Measurements from ENCODE around the gene OSMR. TPM values are rescaled to one million over a fixed set of nuclear protein-coding genes. Genes with fewer than 3 reads are reported as not detected.

Gene OSMR
- total RNA-seq, 4 donors from 2014 or later = 3.5 to 25.6 (median 15.3) TPM

DNA sequence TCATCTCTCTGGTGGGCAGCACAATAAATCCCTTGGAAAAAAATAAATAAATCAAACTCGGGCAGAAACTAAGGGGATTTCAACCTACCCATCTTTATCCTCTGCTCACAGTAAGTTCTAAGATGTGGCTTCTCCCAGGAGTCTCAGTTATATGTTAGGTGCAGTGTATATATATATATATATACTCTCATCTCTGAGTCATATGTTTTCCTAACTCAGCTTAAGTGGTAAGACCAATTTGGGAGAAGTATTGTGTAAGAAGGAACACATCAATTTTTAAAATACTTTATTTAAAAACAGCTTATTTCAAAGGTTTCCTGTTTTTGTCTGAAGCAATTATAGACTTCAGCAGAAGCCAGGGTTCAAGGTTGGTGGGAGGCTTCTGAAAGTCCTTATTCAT, 20.3 kb upstream of the OSMR start:
- H3K36me3 ChIP-seq = no peaks in the 10 kb centered on the region
- TF ChIP-seq POLR2A (IDR thresholded peaks at IDR 0.05) = no peak
- TF ChIP-seq, protein P1, sequence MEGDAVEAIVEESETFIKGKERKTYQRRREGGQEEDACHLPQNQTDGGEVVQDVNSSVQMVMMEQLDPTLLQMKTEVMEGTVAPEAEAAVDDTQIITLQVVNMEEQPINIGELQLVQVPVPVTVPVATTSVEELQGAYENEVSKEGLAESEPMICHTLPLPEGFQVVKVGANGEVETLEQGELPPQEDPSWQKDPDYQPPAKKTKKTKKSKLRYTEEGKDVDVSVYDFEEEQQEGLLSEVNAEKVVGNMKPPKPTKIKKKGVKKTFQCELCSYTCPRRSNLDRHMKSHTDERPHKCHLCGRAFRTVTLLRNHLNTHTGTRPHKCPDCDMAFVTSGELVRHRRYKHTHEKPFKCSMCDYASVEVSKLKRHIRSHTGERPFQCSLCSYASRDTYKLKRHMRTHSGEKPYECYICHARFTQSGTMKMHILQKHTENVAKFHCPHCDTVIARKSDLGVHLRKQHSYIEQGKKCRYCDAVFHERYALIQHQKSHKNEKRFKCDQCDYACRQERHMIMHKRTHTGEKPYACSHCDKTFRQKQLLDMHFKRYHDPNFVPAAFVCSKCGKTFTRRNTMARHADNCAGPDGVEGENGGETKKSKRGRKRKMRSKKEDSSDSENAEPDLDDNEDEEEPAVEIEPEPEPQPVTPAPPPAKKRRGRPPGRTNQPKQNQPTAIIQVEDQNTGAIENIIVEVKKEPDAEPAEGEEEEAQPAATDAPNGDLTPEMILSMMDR (IDR thresholded peaks at IDR 0.05) = no peak
- no peaks in the 10 kb centered on the region for H3K27me3 ChIP-seq
- no peak for DNase-seq
- H3K4me1 ChIP-seq = no peaks in the 10 kb centered on the region
- no peak overlapping the region for H3K4me3 ChIP-seq
- no peak overlapping the region for H3K27ac ChIP-seq
- H3K9me3 ChIP-seq = no peaks in the 10 kb centered on the region

DNA sequence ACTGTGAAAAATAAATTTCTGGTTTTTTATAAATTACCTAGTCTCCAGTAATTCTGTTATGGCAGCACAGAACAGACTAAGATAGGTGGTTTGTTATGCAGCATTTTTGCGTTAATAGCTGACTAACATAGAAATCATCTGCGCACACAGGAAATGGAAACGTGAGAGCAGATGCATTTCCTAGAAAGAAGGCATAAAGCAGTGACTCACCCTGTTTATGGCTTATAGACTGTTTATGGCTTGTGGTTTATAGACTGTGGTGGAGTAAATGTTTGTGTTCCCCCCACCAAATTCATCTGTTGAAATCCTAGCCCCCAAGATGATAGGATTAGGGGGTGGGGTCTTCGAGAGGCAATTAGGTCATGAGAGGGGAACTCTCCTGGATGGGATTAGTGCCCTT, 18.3 kb upstream of the OSMR start:
- H3K9me3 ChIP-seq = no peaks in the 10 kb centered on the region
- no peaks in the 10 kb centered on the region for H3K4me1 ChIP-seq
- DNase-seq = no peak
- no peak overlapping the region for H3K27ac ChIP-seq
- no peaks in the 10 kb centered on the region for H3K27me3 ChIP-seq
- no peaks in the 10 kb centered on the region for H3K36me3 ChIP-seq
- no peak for TF ChIP-seq POLR2A (IDR thresholded peaks at IDR 0.05)
- TF ChIP-seq, protein P1 (IDR thresholded peaks at IDR 0.05) = no peak
- H3K4me3 ChIP-seq = no peak overlapping the region

DNA sequence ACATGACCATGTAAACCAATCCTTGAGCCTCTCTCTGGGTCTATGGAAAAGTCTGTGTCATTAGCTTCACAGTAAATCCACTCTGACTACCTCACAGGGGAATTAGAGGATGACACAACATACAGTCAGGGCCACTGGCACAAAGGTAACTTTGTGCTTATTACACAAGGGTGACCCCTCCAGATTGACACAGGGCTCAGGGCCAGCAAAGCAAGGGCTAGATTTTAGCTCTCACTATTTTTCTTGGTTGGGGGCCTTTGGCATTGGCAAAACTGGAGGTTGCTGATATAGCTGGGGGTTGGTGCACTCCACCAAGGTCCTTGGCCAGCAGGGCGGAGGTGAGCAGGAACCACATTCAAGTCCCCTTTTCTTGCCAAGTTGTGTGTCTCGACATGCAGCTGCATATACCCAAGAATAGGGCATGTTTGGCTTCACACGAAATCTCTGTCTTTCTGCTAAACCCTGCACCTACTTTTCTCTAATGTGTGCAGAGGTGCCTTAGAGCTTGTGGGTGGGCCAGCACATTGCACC, 15.2 kb upstream of the OSMR start:
- TF ChIP-seq POLR2A (IDR thresholded peaks at IDR 0.05) = no peak
- TF ChIP-seq, protein P1 (IDR thresholded peaks at IDR 0.05) = no peak
- DNase-seq = no peak
- Histone ChIP-seq H3K36me3 (no peaks in the 10 kb centered on the region), H3K27ac (no peak overlapping the region), H3K4me1 (no peaks in the 10 kb centered on the region), H3K9me3 (no peaks in the 10 kb centered on the region), H3K27me3 (no peaks in the 10 kb centered on the region), H3K4me3 (no peak overlapping the region)

DNA sequence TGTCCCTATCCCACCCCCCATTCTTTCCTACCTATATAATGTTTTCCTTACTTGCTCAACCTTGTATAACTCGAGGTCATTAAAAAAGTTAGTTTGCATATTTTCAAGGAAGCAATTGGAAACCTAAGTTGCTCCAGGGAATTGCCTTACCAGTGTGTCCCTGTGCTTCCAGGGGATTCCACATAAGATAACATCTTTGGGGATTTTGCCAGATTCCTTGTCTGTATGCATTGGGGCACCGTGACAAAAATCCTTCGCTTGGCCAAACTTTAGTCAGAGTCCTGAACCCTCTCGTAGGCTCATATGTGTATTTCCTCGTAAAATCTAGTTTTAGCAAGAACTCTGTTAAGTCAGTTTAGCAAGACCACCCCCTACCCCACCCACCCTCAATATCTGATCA, 14.7 kb upstream of the OSMR start:
- Histone ChIP-seq H3K27me3 (no peaks in the 10 kb centered on the region), H3K36me3 (no peaks in the 10 kb centered on the region), H3K27ac (no peak overlapping the region), H3K4me1 (no peaks in the 10 kb centered on the region), H3K9me3 (no peaks in the 10 kb centered on the region), H3K4me3 (no peak overlapping the region)
- TF ChIP-seq POLR2A (IDR thresholded peaks at IDR 0.05) = no peak
- TF ChIP-seq, protein P1 (IDR thresholded peaks at IDR 0.05) = no peak
- no peak for DNase-seq

DNA sequence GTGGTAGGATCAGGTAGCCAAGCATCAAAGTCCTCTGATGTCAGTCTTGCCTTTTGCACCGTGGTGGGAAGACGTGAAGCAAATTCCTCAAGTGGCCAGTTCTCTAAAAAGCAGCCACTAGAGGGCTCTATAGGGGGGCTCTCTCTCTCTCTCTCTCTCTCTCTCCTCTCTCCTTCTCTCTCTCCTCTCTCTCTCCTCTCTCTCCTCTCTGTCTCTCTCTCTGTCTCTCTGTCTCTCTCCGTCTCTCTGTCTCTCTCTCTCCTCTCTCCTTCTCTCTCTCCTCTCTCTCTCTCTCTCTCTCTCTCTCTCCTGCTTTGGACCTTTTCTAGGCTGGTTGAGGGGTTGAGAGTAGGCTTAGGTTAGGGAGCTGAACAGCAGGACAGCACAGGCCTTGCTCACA, 13.9 kb upstream of the OSMR start:
- Histone ChIP-seq H3K36me3 (no peaks in the 10 kb centered on the region), H3K27me3 (no peaks in the 10 kb centered on the region), H3K4me3 (no peak overlapping the region), H3K4me1 (no peaks in the 10 kb centered on the region), H3K27ac (no peak overlapping the region), H3K9me3 (no peaks in the 10 kb centered on the region)
- TF ChIP-seq POLR2A (IDR thresholded peaks at IDR 0.05) = no peak
- TF ChIP-seq, protein P1 (IDR thresholded peaks at IDR 0.05) = peak in 2 of 6 experiments; percentile 11 to 29
- no peak for DNase-seq

DNA sequence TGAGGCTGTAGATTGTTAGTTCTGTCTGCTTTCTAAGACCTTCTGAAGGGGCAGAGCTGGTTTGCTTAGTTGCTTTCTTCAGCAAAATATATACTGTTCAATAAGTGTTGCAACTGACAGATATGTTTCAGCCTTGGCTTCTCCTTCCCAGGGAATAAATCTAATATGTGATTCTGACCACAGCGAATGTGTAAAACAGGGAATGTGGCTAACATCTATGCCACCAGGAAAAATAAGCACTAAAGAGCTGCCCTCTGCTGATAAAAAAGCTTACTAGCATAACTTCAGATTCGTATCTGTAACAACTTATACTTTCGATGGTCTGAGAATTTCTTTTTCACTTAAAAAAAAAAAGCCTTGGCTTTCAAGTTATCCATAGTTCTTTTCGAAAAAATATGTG, 13.0 kb upstream of the OSMR start:
- DNase-seq = no peak
- Histone ChIP-seq H3K9me3 (no peaks in the 10 kb centered on the region), H3K4me1 (no peaks in the 10 kb centered on the region), H3K27ac (no peak overlapping the region), H3K36me3 (no peaks in the 10 kb centered on the region), H3K27me3 (no peaks in the 10 kb centered on the region), H3K4me3 (no peak overlapping the region)
- no peak for TF ChIP-seq POLR2A (IDR thresholded peaks at IDR 0.05)
- TF ChIP-seq, protein P1 (IDR thresholded peaks at IDR 0.05) = no peak

Measured in Peyer's patch (tissue), 4 donors.